PC-9 (cell line): Measurements from ENCODE around the gene VPS36.

Source experiments
- EZH2 ChIP-seq: fragments of 200-600 bp; sonication (generic); IDR thresholded peaks from 2 replicates; pipeline ENCODE4 v1.8.0; 2017; ENCODE audit warnings: antibody characterized with exemption, low read depth
- TF ChIP-seq, protein P1 (sequence below): fragments of 200-600 bp; sonication (generic); conservative IDR thresholded peaks from 2 replicates; pipeline ENCODE4 v1.6.1; 2017; ENCODE audit warnings: mixed run types, antibody characterized with exemption, mild to moderate bottlenecking, moderate library complexity

DNA sequence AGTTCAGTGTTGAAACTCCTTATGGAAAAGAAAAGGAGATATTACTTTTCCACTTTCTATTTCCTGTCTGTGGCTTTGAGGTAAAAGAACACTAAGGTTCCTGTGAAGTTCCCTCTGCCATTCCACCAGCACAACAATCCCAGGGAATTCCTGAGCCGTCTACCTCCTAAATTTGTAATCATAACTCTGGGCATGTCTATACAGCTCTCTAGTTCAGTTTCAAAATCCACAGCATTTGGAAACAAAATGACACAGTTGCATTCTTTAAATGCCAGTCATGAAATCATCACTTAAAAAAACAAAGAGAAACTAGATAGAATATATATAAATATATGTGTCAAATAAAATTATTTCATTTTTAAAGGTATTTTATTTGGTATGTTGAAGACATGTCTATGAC lies 35.5 kb downstream of the VPS36 start:
- TF ChIP-seq, protein P1, sequence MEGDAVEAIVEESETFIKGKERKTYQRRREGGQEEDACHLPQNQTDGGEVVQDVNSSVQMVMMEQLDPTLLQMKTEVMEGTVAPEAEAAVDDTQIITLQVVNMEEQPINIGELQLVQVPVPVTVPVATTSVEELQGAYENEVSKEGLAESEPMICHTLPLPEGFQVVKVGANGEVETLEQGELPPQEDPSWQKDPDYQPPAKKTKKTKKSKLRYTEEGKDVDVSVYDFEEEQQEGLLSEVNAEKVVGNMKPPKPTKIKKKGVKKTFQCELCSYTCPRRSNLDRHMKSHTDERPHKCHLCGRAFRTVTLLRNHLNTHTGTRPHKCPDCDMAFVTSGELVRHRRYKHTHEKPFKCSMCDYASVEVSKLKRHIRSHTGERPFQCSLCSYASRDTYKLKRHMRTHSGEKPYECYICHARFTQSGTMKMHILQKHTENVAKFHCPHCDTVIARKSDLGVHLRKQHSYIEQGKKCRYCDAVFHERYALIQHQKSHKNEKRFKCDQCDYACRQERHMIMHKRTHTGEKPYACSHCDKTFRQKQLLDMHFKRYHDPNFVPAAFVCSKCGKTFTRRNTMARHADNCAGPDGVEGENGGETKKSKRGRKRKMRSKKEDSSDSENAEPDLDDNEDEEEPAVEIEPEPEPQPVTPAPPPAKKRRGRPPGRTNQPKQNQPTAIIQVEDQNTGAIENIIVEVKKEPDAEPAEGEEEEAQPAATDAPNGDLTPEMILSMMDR: no peak
- no peak for TF ChIP-seq EZH2
